Small intestine (tissue), 7 donors: ENCODE results near the gene GLYATL1. TPM values are rescaled to one million over a fixed set of nuclear protein-coding genes. Genes with fewer than 3 reads are reported as not detected.
A peak's percentile ranks its signal among the peaks of the same experiment; 100 is the strongest.
"Not testable (repeated sequence)": the region's sequence is repeated elsewhere in the genome, so short reads cannot be mapped to it uniquely, and the experiment has no call there.

Experiments used
- DNase-seq, 2 donors: peaks; one replicate each; pipeline versions ENCODE4 v3.0.0 to v3.0.0-alpha.2; 2013
- FAIRE-seq: peaks from 2 replicates; lab custom pipeline; 2012; peaks lifted over from hg19 to GRCh38; lab: Jason Lieb, UNC
- H3K27ac ChIP-seq, 3 donors: one replicate each; pipeline ENCODE4 v1.5.1; 2013; ENCODE audit warnings: low read length in 2 of 3, mild to moderate bottlenecking in 2 of 3, control low read depth in 1 of 3, inconsistent platforms in 1 of 3, low read depth in 1 of 3, moderate library complexity in 1 of 3
- H3K27me3 ChIP-seq, 3 donors: one replicate each; pipeline ENCODE4 v1.6.1; 2013; ENCODE audit warnings: low read length in 3 of 3, inconsistent platforms in 1 of 3; ENCODE audit not compliant: control insufficient read depth in 3 of 3, insufficient read depth in 3 of 3
- H3K36me3 ChIP-seq, 3 donors: one replicate each; pipeline ENCODE4 v1.6.1; 2013; ENCODE audit warnings: low read length in 3 of 3, inconsistent platforms in 1 of 3, low read depth in 1 of 3, mild to moderate bottlenecking in 1 of 3, moderate library complexity in 1 of 3; ENCODE audit not compliant: control insufficient read depth in 3 of 3, insufficient read depth in 2 of 3
- H3K4me1 ChIP-seq, 3 donors: one replicate each; pipeline ENCODE4 v1.6.1; 2013; ENCODE audit warnings: low read length in 2 of 3, inconsistent platforms in 1 of 3, low read depth in 1 of 3, mild to moderate bottlenecking in 1 of 3, moderate library complexity in 1 of 3; ENCODE audit not compliant: control insufficient read depth in 3 of 3, insufficient read depth in 2 of 3
- H3K4me3 ChIP-seq, 3 donors: one replicate each; pipeline ENCODE4 v1.5.1; 2013; ENCODE audit warnings: low read length in 3 of 3, control low read depth in 1 of 3, inconsistent platforms in 1 of 3, low read depth in 1 of 3, mild to moderate bottlenecking in 1 of 3, moderate library complexity in 1 of 3
- H3K9me3 ChIP-seq, 2 donors: one replicate each; pipeline ENCODE4 v1.6.1; 2013; ENCODE audit warnings: low read depth in 1 of 2, low read length in 1 of 2; ENCODE audit not compliant: control insufficient read depth in 2 of 2, insufficient read depth in 1 of 2
- WGBS, 3 donors: extraction: QIAGEN DNeasy Blood & Tissue Kit; methylation state at CpG; one replicate each; pipeline ENCODE4 v1.1.7; 2013; 5-methylcytosine and 5-hydroxymethylcytosine counted together
- polyA plus RNA-seq, 4 donors: library from polyadenylated mRNA; stranded (reverse) in 3 of 4; unstranded in 1 of 4; fragments of 200-250 nt in 3 of 4; fragments of 120-200 nt in 1 of 4; gene quantifications; one replicate each; pipeline versions ENCODE4 v1.2.1 to v1.2.3, GENCODE V29; 2013
- donor health status: healthy with polysubstance abuse.
- donor health status: control.
- donor health status: control.
- donor health status: Bipolar disorder and iron deficiency.
- donor health status: healthy.

The GLYATL1 gene
- polyA plus RNA-seq, 4 donors: 0.67 to 13.0 (median 0.76) TPM; not detected in 1

DNA sequence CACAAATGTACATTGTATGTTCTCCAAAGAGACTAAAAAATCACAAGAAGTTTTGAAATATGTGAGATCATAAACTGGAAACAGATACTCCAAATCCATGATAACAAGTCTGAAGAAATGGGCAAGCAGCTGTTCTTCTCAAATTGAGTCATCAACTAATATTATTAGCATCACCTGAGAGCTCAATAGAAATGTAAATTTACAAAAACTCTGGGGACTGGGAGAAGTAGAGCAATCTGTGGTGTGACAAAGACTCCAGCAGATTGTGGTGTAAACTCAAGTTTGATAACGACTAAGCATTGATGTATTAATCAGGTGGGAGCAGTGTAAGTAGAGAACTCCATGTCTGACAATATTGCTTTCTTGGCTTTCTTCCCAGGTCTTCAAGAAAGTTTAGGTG is 53.2 kb downstream of the GLYATL1 start:
- Histone ChIP-seq H3K4me1 (no peaks in the 10 kb centered on the region), H3K4me3 (no peak overlapping the region), H3K27ac (no peak overlapping the region), H3K36me3 (no peaks in the 10 kb centered on the region), H3K27me3 (no peaks in the 10 kb centered on the region), H3K9me3 (no peaks in the 10 kb centered on the region)
- WGBS, 3 donors: 52 to 77% (median 60%) methylated on average over 1 of the region's 1 CpG
- FAIRE-seq (no peak), DNase-seq (no peak)

DNA sequence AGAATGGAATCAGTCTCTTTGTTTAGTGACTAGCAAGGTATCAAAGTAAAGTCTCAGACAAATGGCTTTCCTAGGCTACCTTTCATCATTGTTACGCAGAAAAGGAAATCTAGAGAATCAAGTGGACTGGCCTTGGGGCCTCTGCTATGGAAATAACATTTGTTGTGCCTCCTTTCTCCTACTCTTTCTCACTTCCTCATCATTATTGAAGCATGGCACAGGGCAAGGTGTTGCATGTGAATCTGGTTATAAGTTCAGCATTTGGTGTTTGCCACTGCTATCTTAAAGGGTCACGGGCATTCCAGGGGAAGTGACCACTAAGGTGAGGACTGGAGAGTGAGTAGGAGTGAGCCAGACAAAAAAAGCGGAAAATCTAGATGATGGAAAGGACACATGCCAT is 54.9 kb downstream of the GLYATL1 start:
- H3K4me1 ChIP-seq: no peaks in the 10 kb centered on the region
- WGBS, 3 donors: 84 to 91% (median 88%) methylated on average over 3 of the region's 3 CpGs
- H3K27me3 ChIP-seq: no peaks in the 10 kb centered on the region
- DNase-seq (no peak), FAIRE-seq (no peak)
- H3K9me3 ChIP-seq: no peaks in the 10 kb centered on the region
- H3K36me3 ChIP-seq: no peaks in the 10 kb centered on the region
- no peak overlapping the region for H3K4me3 ChIP-seq
- H3K27ac ChIP-seq: no peak overlapping the region

DNA sequence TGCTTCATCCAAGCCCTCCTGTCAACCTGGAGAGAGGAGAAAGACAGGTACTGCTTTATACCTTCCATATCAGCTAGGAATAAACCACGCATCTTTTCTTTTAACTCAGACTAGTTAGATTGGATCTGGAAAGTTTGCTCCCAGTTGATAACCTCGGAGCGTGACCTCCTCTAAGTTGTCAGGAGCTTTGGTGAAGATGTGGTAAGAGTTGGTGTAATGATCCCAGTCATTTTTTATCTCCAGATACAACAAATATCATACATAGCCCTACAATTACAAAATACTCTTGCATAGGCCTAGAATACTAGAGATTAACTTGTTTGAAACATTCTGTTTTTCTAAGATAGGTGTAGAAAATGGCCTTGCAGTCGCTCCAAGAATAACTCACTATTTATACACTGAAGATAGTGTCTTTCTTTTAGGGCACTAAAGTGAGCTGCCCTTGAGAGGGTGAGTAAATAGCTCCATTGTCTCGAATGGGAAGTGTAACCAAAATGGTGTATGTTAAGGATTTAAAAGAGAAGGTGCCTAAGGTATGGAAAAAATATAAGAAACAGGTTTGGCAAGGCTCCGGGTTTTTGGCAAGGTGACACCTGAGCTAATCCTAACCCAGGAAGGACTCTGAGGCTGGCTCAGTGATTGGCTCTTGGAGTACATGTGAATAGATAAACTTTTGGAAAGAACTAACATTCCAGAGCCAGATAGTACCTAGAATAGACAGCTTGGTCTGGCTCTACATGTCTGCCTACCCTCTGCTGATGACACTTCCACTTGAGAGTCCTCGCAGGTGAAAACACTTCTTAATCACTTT is 59.4 kb downstream of the GLYATL1 start:
- H3K9me3 ChIP-seq: no peaks in the 10 kb centered on the region
- FAIRE-seq (no peak), DNase-seq (peak in 1 of 2 donors; percentile 1)
- H3K4me3 ChIP-seq: no peak overlapping the region
- WGBS, 3 donors: 50 to 76% (median 53%) methylated on average over 7 of the region's 7 CpGs
- H3K27me3 ChIP-seq: no peaks in the 10 kb centered on the region
- H3K27ac ChIP-seq: no peak overlapping the region
- H3K4me1 ChIP-seq: no peaks in the 10 kb centered on the region
- no peaks in the 10 kb centered on the region for H3K36me3 ChIP-seq

DNA sequence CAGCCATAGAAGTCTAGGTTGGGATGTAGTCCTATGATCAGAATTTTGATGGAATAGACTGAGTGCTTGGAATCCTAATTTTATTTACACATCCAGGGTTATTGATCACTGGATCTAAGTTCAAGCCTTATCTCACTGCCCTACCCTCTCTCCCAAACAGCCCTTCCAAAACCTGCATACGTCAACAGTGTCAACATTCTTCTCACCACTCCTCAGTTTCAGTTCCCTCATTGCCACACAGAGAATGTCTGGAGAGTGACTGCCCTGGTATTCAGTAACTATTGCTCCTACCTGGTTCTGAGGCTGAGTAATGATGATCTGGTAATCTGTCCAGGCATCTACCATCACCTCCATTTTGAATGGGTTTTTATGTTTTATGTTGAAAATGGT is 60.0 kb downstream of the GLYATL1 start:
- Histone ChIP-seq H3K27ac (no peak overlapping the region), H3K9me3 (no peaks in the 10 kb centered on the region), H3K4me3 (no peak overlapping the region), H3K36me3 (no peaks in the 10 kb centered on the region), H3K27me3 (no peaks in the 10 kb centered on the region), H3K4me1 (no peaks in the 10 kb centered on the region)
- 6 to 54% (median 32%) methylated on average over 1 of the region's 1 CpG for WGBS, 3 donors
- FAIRE-seq (no peak), DNase-seq (peak; percentile 33 to 45)

DNA sequence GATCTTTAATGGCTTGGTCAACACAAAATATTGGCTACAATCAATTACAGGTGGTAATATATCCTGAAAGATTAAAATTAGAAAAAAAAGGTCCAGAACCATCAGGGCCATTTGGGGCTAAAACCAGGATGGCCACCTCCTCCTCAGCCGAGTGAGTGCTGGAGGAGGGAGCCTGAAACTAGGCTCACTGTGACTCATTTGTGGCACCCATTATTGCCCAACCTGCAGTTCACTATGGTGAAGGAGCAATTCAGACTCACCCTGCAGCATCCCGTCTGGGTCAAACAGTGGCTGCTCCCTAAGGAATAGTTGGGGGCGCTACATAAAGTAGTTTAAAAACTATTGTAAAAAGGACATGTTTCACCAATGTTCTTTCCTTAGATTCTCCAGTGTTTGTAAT is 60.7 kb downstream of the GLYATL1 start:
- Histone ChIP-seq H3K4me1 (no peaks in the 10 kb centered on the region), H3K9me3 (no peaks in the 10 kb centered on the region), H3K27me3 (no peaks in the 10 kb centered on the region), H3K27ac (no peak overlapping the region), H3K4me3 (no peak overlapping the region), H3K36me3 (no peaks in the 10 kb centered on the region)
- FAIRE-seq (no peak), DNase-seq (no peak)
- 75 to 80% (median 78%) methylated on average over 3 of the region's 3 CpGs for WGBS, 3 donors

DNA sequence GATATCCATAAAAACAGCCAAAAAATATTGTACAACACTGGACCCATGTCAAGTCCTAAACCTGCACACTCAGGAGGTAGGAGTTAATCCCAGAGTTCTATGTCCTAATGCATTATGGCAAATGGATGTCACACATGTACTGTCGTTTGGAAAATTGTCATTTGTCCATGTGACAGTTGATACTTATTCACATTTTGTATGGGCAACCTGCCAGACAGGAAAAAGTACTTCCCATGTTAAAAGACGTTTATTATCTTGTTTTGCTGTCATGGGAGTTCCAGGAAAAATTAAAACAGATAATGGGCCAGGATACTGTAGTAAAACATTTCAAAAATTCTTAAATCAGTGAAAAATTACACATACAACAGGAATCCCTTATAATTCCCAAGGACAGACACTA is 62.7 kb downstream of the GLYATL1 start:
- FAIRE-seq, H3K9me3 ChIP-seq, H3K27me3 ChIP-seq, H3K36me3 ChIP-seq, DNase-seq, H3K4me3 ChIP-seq, H3K4me1 ChIP-seq, H3K27ac ChIP-seq: not testable (repeated sequence)
- 5 to 14% (median 13%) methylated on average over 2 of the region's 2 CpGs for WGBS, 3 donors

Other genes with a start within 250 kb of the GLYATL1 start
- 10 to 100 TPM in 1 of 4 donors, not detected in 3; 14.0 TPM for gene GLYAT, start 207.5 kb upstream of the GLYATL1 start, polyA plus RNA-seq
- gene GLYATL2, start 94.8 kb upstream of the GLYATL1 start, polyA plus RNA-seq: under 1 TPM in 2 of 4 donors, not detected in 2; 0.04 to 0.37 TPM
- gene GLYATL1B, start 146.8 kb downstream of the GLYATL1 start, polyA plus RNA-seq: under 1 TPM in 1 of 4 donors, not detected in 3; 0.06 TPM
- gene FAM111B, start 167.7 kb downstream of the GLYATL1 start, polyA plus RNA-seq: 10 to 100 TPM in 1 of 4 donors, 1 to 10 TPM in 1, under 1 TPM in 2; 0.54 to 11.1 (median 3.4) TPM
- 10 to 100 TPM; 16.2 to 77.1 (median 18.7) TPM for gene FAM111A, start 203.4 kb downstream of the GLYATL1 start, polyA plus RNA-seq
- 10 to 100 TPM; 12.2 to 50.3 (median 22.4) TPM for gene DTX4, start 232.6 kb downstream of the GLYATL1 start, polyA plus RNA-seq